GM18519 (cell line): ENCODE measurements around the gene TEX36.
"Not testable (repeated sequence)": the region's sequence is repeated elsewhere in the genome, so short reads cannot be mapped to it uniquely, and the experiment has no call there.

Experiments
- ATAC-seq: cut with Tn5 transposase; IDR thresholded peaks from one replicate; pipeline ENCODE4 v1.9.1; 2021; ENCODE audit warnings: mild to moderate bottlenecking, moderate library complexity; ENCODE audit not compliant: unreplicated experiment, low FRiP score

Gene TEX36

GRCh38 chr10:125692601-125693523 lies 9.9 kb upstream of the TEX36 start:
- no peak for ATAC-seq

- ATAC-seq: no peak
Observed at GRCh38 chr10:125692196-125692595, 9.2 kb upstream of the TEX36 start.

- no peak for ATAC-seq
Observed at GRCh38 chr10:125691160-125691981, 8.4 kb upstream of the TEX36 start.

GRCh38 chr10:125689955-125690569 lies 7.1 kb upstream of the TEX36 start:
- ATAC-seq: no peak

GRCh38 chr10:125687507-125688185 lies 4.7 kb upstream of the TEX36 start:
- ATAC-seq: no peak

- ATAC-seq: no peak
Observed at GRCh38 chr10:125684581-125684980, 1.6 kb upstream of the TEX36 start.

- ATAC-seq: no peak
Observed at GRCh38 chr10:125683821-125684220, 858 bp upstream of the TEX36 start.

GRCh38 chr10:125679436-125679835 lies 3.5 kb downstream of the TEX36 start:
- ATAC-seq: no peak

GRCh38 chr10:125672884-125673283 lies 10.1 kb downstream of the TEX36 start:
- ATAC-seq: no peak

- no peak for ATAC-seq
Observed at GRCh38 chr10:125662584-125662983, 20.4 kb downstream of the TEX36 start.

GRCh38 chr10:125661941-125662515 lies 20.9 kb downstream of the TEX36 start:
- ATAC-seq: no peak

- no peak for ATAC-seq
Observed at GRCh38 chr10:125661431-125661940, 21.5 kb downstream of the TEX36 start.

- ATAC-seq: no peak
Observed at GRCh38 chr10:125659071-125659470, 23.9 kb downstream of the TEX36 start.

GRCh38 chr10:125656523-125656922 lies 26.4 kb downstream of the TEX36 start:
- no peak for ATAC-seq

GRCh38 chr10:125653113-125653512 lies 29.9 kb downstream of the TEX36 start:
- ATAC-seq: not testable (repeated sequence)

GRCh38 chr10:125646311-125646710 lies 36.7 kb downstream of the TEX36 start:
- no peak for ATAC-seq

- ATAC-seq: no peak
Observed at GRCh38 chr10:125641398-125641797, 41.6 kb downstream of the TEX36 start.

- ATAC-seq: no peak
Observed at GRCh38 chr10:125640653-125641052, 42.3 kb downstream of the TEX36 start.

GRCh38 chr10:125639846-125640245 lies 43.1 kb downstream of the TEX36 start:
- no peak for ATAC-seq

- ATAC-seq: no peak
Observed at GRCh38 chr10:125638555-125638954, 44.4 kb downstream of the TEX36 start.
